ENCODE measurements around the gene CAMSAP1.

GRCh38 chr9:135796784-135797485 is 110.4 kb downstream of the CAMSAP1 start:
- no peak for TF ChIP-seq CTCF (IDR thresholded peaks at IDR 0.05)
- TF ChIP-seq POLR2A (IDR thresholded peaks at IDR 0.05): no peak
